ENCODE results near the gene TRAPPC2.
"Not testable (repeated sequence)": the region's sequence is repeated elsewhere in the genome, so short reads cannot be mapped to it uniquely, and the experiment has no call there.

The TRAPPC2 gene

DNA sequence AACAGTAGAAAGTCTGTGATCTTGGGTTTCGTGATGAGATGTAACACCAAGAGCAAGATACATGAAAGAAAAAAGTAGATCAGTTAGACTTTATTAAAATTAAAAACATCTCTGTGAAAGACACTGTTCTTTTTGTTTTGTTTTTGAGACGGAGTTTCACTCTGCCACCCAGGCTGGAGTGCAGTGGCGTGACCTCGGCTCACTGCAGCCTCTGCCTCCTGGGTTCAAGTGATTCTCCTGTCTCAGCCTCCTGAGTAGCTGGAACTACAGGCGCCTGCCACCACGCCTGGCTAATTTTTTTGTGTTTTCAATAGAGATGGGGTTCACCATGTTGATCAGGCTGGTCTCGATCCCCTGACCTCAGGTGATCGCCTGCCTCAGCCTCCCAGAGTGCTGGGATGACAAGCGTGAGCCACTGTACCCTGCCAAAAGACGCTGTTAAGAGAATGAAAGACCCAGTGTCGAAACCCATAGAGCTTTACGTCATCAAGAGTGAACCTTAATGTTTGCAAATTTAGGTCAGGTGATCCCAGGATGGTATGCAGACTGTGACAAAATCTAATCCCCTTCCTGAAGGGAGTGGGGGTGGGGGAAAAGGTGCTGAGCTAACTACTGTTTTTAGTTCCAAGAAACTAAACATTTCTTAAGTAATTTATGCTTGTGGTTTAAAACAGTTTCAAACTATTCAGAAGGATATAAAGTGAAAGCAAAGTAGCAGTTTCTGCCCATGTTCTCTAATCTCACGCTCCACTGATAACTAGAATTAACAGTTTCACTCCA, 8.2 kb upstream of the TRAPPC2 start:
- no peak for DNase-seq

GRCh38 chrX:13741695-13742094, 7.3 kb upstream of the TRAPPC2 start:
- no peak for DNase-seq

- no peak for DNase-seq
Observed at GRCh38 chrX:13733506-13733905, 914 bp downstream of the TRAPPC2 start.

DNA sequence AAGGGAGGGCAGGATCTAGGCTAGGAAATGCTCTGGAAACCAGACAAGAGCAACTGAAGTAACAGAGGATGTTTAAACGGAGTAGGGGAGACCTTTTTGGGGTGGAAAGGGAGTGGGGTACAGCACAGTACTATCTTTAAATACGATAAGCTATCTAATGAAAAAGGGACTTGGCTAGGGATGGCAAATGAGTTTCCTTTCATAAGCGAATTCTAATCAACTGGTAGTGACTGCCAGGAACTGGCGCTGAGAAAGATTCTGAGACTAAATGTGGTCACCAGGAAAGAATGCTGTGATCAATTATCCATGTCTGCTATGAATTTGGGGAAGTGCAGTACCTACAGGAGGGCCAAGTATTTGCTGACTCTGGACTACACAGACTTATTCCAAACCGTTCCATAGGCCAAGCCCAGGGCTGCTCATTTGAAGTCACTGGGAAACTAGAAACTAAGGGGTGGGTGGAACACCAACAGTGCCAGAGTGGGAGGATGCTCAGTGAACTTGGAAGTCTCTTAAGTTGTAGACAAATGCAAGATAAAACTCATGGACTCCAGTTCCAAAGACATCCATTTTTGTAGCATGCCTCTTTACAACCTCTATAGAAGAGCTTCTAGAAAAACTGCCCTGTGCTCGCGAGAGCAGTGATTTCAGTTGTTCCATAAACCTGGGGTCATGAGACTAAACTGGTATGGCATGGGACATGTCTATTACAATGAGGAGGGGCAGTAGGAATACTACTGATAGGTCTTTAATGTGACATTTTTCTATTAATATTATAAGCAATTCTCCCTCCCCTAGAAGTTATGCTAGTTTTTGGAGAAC, 2.0 kb downstream of the TRAPPC2 start:
- DNase-seq, result no peak

- DNase-seq, result not testable (repeated sequence)
Observed at GRCh38 chrX:13730523-13730922, 3.9 kb downstream of the TRAPPC2 start.

GRCh38 chrX:13726583-13726982, 7.8 kb downstream of the TRAPPC2 start:
- not testable (repeated sequence) for DNase-seq

DNA sequence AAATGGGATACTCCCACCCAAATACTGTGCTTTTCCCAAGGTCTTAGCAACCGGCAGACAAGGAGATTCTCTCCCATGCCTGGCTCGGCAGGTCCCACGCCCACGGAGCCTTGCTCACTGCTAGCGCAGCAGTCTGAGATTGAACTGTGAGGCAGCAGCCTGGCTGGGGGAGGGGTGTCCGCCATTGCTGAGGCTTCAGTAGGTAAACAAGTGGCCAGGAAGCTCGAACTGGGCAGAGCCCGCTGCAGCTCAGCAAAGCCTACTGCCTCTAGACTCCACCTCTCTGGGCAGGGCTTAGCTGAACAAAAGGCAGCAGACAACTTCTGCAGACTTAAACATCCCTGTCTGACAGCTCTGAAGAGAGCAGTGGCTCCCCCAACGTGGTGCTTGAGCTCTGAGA, 9.5 kb downstream of the TRAPPC2 start:
- DNase-seq, result not testable (repeated sequence)

DNA sequence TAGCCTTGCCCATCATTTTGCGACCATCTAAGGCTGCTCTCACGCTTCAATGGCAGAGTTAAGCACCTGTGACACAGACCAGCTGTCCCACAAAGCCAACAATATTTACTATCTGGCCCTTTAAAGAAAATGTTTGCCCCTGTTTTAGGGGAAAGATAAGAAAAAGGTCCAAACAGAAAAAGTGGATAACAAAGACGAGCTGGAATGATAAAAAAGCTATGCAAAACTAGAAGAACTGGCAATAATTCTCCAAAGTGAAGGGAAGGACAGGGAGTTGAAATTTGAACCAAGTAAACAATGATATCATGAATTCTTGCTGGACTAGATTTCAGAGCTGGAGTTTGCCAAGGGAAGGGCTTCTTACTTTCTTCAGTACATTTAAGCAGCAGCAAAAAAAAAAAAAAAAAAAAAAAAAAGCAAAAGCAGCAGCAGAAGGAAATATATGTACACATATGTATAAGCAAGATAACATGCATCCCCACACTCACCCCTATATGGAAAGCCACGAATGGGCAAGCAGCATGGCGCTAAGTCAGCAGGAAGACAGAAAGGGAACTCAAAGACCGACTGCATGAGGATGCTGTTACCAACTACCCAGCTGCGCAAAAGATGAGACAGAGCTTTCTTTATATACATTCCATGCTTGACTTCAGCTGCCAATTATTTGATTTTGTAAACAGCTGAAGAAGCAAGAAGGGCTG, 12.5 kb downstream of the TRAPPC2 start:
- DNase-seq, result no peak

DNA sequence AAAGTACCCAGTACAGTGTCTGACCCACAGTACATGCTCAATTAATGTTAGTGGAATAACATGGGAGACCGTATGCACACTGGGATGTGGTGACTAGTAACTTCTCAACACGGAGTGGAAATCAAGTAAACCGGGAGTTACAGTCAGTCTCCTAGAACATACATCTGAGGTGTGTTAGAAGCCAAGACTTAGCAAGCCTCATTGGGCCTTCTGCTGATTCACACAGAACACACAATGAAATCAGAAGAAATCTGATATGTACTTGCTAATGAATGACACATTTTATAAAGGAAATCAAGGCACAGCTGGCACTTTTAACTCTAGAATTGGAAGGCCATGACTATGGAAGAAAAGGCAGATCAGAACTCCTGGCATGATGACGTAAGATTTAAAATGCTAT, 13.0 kb downstream of the TRAPPC2 start:
- no peak for DNase-seq

DNA sequence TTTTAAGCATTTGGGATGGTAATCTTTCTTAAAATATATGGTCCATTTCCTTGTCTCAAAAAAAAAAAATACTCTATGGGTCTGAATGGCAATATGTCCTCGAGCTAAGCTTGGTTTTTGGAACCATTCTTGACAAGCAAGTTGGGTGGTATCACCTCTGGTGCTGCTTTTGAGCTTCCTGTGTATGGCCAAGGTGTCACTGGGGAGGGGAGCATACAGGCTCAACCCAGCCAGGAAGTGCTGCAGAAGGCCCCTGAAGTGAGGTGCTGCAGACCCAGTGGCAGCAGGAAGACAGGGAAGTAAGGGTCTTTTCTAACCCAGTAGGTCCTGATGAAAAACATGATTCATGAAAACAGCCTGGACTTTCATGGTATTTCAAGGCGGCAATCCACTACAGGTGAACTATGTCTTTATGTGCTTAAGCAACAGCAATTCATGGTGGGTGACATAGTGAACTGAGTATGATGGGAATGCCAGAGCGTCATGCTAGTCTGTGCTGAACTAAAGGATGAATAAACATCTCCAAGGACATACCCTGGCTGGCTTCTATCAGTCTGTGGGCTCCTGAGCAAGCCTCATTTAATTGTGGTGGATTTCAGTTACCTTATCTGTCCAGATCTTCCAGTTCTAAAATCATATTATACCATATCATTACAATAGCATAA, 15.1 kb downstream of the TRAPPC2 start:
- DNase-seq, result no peak

GRCh38 chrX:13717700-13718472, 16.5 kb downstream of the TRAPPC2 start:
- DNase-seq, result no peak

GRCh38 chrX:13716905-13717304, 17.5 kb downstream of the TRAPPC2 start:
- DNase-seq, result no peak

DNA sequence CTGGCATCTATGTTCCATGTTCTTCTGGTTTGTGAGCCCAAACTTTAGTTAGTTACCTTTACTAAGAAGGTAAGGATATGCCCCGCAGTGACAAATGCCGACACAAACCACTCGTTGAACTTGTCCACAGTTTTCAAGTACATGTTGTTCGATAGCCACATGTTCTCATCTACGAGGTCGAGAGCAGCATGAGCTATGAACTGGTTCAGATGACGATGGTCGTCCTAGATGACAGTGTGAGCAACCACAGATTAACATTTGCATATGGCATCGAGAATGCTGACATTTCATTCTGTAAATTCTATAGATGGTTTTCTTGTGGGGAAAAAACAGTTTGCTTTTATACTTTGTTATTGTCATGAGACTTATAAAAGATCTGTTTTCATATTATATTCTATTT, 18.0 kb downstream of the TRAPPC2 start:
- DNase-seq, result no peak

GRCh38 chrX:13711141-13711540, 23.3 kb downstream of the TRAPPC2 start:
- DNase-seq, result no peak

GRCh38 chrX:13703589-13703988, 30.8 kb downstream of the TRAPPC2 start:
- DNase-seq, result no peak

- DNase-seq, result no peak
Observed at GRCh38 chrX:13703135-13703534, 31.3 kb downstream of the TRAPPC2 start.

GRCh38 chrX:13702111-13702789, 32.2 kb downstream of the TRAPPC2 start:
- no peak for DNase-seq

DNA sequence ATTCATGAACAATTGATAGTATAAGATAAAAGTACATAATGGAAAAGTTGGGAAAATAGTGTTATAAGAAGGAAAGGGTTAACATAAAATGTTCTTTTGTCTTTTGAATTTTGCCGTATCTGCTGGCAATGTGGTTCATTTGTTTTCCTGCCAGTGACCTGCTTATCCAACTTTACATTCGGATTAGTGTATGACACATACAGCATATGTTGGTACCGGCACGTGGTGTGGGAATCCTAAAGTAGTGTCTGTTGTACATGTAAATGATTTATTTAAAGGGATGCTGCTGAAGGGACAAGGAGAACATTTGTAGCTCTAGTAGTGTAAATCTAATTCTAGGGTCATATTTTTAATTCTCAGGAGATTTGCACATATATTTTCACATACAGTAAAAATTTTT, 34.0 kb downstream of the TRAPPC2 start:
- no peak for DNase-seq

GRCh38 chrX:13699183-13699826, 35.1 kb downstream of the TRAPPC2 start:
- DNase-seq, result no peak

DNA sequence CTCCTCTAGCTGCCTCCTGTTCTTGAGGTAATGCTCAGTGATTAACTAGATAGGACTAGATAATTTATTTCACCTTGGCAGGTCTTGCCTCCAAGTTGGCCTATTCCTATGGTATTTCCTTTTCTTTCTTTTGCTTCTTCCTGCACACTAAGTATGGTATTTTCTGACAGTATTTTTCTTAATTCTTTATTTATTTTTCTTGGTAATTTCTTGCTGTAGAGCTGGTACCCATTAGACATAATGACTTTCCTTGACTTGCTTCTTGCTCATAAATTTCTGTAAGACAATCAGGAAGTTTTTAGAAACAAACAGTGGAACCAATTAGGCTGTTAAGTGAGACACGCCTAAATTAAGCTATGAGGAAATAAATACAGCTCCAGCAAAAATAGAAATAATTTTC, 36.0 kb downstream of the TRAPPC2 start:
- DNase-seq, result no peak

GRCh38 chrX:13697976-13698375, 36.4 kb downstream of the TRAPPC2 start:
- no peak for DNase-seq
